Mesothelial cell of epicardium (in vitro differentiated cells): ENCODE measurements around the gene KHDRBS1. TPM values are rescaled to one million over a fixed set of nuclear protein-coding genes. Genes with fewer than 3 reads are reported as not detected.
A peak's percentile ranks its signal among the peaks of the same experiment; 100 is the strongest.

Experiments used
- DNase-seq, 2 experiments: peaks; one replicate each; pipeline ENCODE4 v3.0.0; 2021; ENCODE audit warnings: low spot score in 2 of 2; ENCODE audit not compliant: unreplicated experiment in 2 of 2
- H3K27ac Mint-ChIP-seq: 2 replicates; pipeline ENCODE4 v1.8.0; 2021; ENCODE audit warnings: mixed read lengths
- H3K27me3 Mint-ChIP-seq: 2 replicates; pipeline ENCODE4 v1.8.0; 2021; ENCODE audit warnings: low read depth, mixed read lengths
- H3K36me3 Mint-ChIP-seq: 2 replicates; pipeline ENCODE4 v1.8.0; 2021; ENCODE audit warnings: mixed read lengths
- H3K4me1 Mint-ChIP-seq: 2 replicates; pipeline ENCODE4 v1.8.0; 2021; ENCODE audit warnings: mixed read lengths
- H3K4me3 Mint-ChIP-seq: 2 replicates; pipeline ENCODE4 v1.8.0; 2021; ENCODE audit warnings: mild to moderate bottlenecking, moderate library complexity, mixed read lengths
- H3K9me3 Mint-ChIP-seq: 2 replicates; pipeline ENCODE4 v1.8.0; 2021; ENCODE audit warnings: mixed read lengths
- total RNA-seq: library from RNA; stranded (reverse); gene quantifications from 3 replicates; pipeline ENCODE4 v1.2.1, GENCODE V29; 2021
- TF ChIP-seq, protein P1 (sequence below): fragments of 200-600 bp; sonication (generic); IDR thresholded peaks from one replicate; pipeline ENCODE4 v1.5.0; 2021; ENCODE audit warnings: antibody characterized with exemption; ENCODE audit not compliant: unreplicated experiment

The KHDRBS1 gene
- 244 to 246 TPM (median 245 TPM) in 3 replicates for total RNA-seq

GRCh38 chr1:32013386-32014198, at the start of gene KHDRBS1:
Gene KHDRBS1 (plus strand): TSS chr1:32013868. CDS start chr1:32013996, 128 bp downstream.
- DNase-seq: peak; percentile 99
- Mint-ChIP-seq H3K9me3 (no peaks in the 10 kb centered on the region), H3K36me3 (no peaks in the 10 kb centered on the region), H3K4me1 (peaks cover 28% of the 10 kb centered on the region), H3K27me3 (no peaks in the 10 kb centered on the region), H3K27ac (peak within 1 kb of the TSS; percentile 99), H3K4me3 (peak within 1 kb of the TSS; percentile 96)
- TF ChIP-seq, protein P1, sequence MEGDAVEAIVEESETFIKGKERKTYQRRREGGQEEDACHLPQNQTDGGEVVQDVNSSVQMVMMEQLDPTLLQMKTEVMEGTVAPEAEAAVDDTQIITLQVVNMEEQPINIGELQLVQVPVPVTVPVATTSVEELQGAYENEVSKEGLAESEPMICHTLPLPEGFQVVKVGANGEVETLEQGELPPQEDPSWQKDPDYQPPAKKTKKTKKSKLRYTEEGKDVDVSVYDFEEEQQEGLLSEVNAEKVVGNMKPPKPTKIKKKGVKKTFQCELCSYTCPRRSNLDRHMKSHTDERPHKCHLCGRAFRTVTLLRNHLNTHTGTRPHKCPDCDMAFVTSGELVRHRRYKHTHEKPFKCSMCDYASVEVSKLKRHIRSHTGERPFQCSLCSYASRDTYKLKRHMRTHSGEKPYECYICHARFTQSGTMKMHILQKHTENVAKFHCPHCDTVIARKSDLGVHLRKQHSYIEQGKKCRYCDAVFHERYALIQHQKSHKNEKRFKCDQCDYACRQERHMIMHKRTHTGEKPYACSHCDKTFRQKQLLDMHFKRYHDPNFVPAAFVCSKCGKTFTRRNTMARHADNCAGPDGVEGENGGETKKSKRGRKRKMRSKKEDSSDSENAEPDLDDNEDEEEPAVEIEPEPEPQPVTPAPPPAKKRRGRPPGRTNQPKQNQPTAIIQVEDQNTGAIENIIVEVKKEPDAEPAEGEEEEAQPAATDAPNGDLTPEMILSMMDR: no peak

GRCh38 chr1:31970873-31971272, 42.8 kb upstream of the KHDRBS1 start:
- no peaks in the 10 kb centered on the region for H3K4me1 Mint-ChIP-seq
- H3K9me3 Mint-ChIP-seq: no peaks in the 10 kb centered on the region
- no peaks in the 10 kb centered on the region for H3K27me3 Mint-ChIP-seq
- no peak overlapping the region for H3K27ac Mint-ChIP-seq
- no peak for DNase-seq
- no peak overlapping the region for H3K4me3 Mint-ChIP-seq
- no peaks in the 10 kb centered on the region for H3K36me3 Mint-ChIP-seq
- TF ChIP-seq, protein P1: no peak

DNA sequence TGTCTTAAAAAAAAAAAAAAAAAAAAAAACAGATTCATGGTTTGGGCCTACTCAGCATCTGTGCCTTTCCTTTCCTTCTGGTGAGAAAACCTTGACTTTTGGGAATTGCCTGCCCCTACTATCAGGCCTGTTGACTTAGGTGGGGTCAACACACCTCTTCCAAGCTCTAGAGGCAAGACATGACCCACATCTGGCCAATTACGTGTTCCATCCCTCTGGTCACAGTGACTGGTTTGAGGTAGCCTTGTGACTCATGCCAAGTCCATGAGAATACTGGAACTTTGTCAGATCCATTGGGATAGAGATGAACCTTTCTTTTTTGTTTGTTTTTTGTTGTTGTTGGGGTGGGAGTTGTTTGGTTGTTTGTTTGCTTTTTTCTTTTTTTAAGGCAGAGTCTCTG, 37.3 kb upstream of the KHDRBS1 start:
- no peak for DNase-seq
- TF ChIP-seq, protein P1: no peak
- Mint-ChIP-seq H3K27me3 (no peaks in the 10 kb centered on the region), H3K27ac (no peak overlapping the region), H3K4me3 (no peak overlapping the region), H3K36me3 (no peaks in the 10 kb centered on the region), H3K4me1 (peaks cover 8% of the 10 kb centered on the region), H3K9me3 (no peaks in the 10 kb centered on the region)

- H3K27ac Mint-ChIP-seq: no peak overlapping the region
- no peaks in the 10 kb centered on the region for H3K9me3 Mint-ChIP-seq
- H3K4me3 Mint-ChIP-seq: no peak overlapping the region
- peaks cover 11% of the 10 kb centered on the region for H3K4me1 Mint-ChIP-seq
- TF ChIP-seq, protein P1: no peak
- no peaks in the 10 kb centered on the region for H3K27me3 Mint-ChIP-seq
- no peaks in the 10 kb centered on the region for H3K36me3 Mint-ChIP-seq
- no peak for DNase-seq
Measured at GRCh38 chr1:31977385-31978131, 36.1 kb upstream of the KHDRBS1 start.

- Mint-ChIP-seq H3K27ac (peak overlapping the region; percentile 30), H3K36me3 (no peaks in the 10 kb centered on the region), H3K9me3 (peaks cover 4% of the 10 kb centered on the region), H3K4me3 (no peak overlapping the region), H3K4me1 (peaks cover 11% of the 10 kb centered on the region), H3K27me3 (no peaks in the 10 kb centered on the region)
- TF ChIP-seq, protein P1: no peak
- no peak for DNase-seq
Measured at GRCh38 chr1:31978843-31979400, 34.7 kb upstream of the KHDRBS1 start.
